ENCODE data around the gene RABGAP1L.
"Not testable (repeated sequence)": the region's sequence is repeated elsewhere in the genome, so short reads cannot be mapped to it uniquely, and the experiment has no call there.

The RABGAP1L gene

GRCh38 chr1:174465855-174466254, 306.5 kb downstream of the RABGAP1L start:
- H3K9ac ChIP-seq (ENCODE audit: insufficient read length) = no peak overlapping the region
- no peaks in the 10 kb centered on the region for H3K36me3 ChIP-seq (ENCODE audit: insufficient read depth, low read length)
- no peak overlapping the region for H3K27ac ChIP-seq
- no peak overlapping the region for H3K4me3 ChIP-seq
- H3K9me3 ChIP-seq (ENCODE audit: low read depth, low read length) = no peaks in the 10 kb centered on the region
- no peak for DNase-seq (ENCODE audit: low read depth, low spot score)
- TF ChIP-seq FOXP2 (optimal IDR thresholded peaks at IDR 0.05; ENCODE audit: control extremely low read depth, extremely low read length, insufficient read depth) (no peak), POLR2AphosphoS5 (IDR thresholded peaks at IDR 0.05; ENCODE audit: borderline replicate concordance, low read depth, low read length) (no peak), EZH2 (IDR thresholded peaks at IDR 0.05) (no peak)

- H3K9ac ChIP-seq (ENCODE audit: insufficient read length) = no peak overlapping the region
- no peaks in the 10 kb centered on the region for H3K9me3 ChIP-seq (ENCODE audit: low read depth, low read length)
- TF ChIP-seq EZH2 (IDR thresholded peaks at IDR 0.05) (no peak), POLR2AphosphoS5 (IDR thresholded peaks at IDR 0.05; ENCODE audit: borderline replicate concordance, low read depth, low read length) (no peak), FOXP2 (optimal IDR thresholded peaks at IDR 0.05; ENCODE audit: control extremely low read depth, extremely low read length, insufficient read depth) (no peak)
These were observed 307.3 kb downstream of the RABGAP1L start for GRCh38 chr1:174466607-174467006.

GRCh38 chr1:174469052-174469451, 309.7 kb downstream of the RABGAP1L start:
- Histone ChIP-seq H3K27ac (no peak overlapping the region), H3K9me3 (ENCODE audit: low read depth, low read length) (no peaks in the 10 kb centered on the region), H3K36me3 (ENCODE audit: insufficient read depth, low read length) (no peaks in the 10 kb centered on the region), H3K4me3 (no peak overlapping the region), H3K9ac (ENCODE audit: insufficient read length) (no peak overlapping the region)
- DNase-seq (ENCODE audit: low read depth, low spot score) = no peak
- TF ChIP-seq EZH2 (IDR thresholded peaks at IDR 0.05) = no peak
- no peak for TF ChIP-seq POLR2AphosphoS5 (IDR thresholded peaks at IDR 0.05; ENCODE audit: borderline replicate concordance, low read depth, low read length)
- no peak for TF ChIP-seq FOXP2 (optimal IDR thresholded peaks at IDR 0.05; ENCODE audit: control extremely low read depth, extremely low read length, insufficient read depth)

More at GRCh38 chr1:174466607-174467006, 307.3 kb downstream of the RABGAP1L start:
- H3K27ac ChIP-seq = no peak overlapping the region
- H3K4me3 ChIP-seq = no peak overlapping the region
- DNase-seq (ENCODE audit: low read depth, low spot score) = no peak
- no peaks in the 10 kb centered on the region for H3K36me3 ChIP-seq (ENCODE audit: insufficient read depth, low read length)

- TF ChIP-seq POLR2AphosphoS5 (IDR thresholded peaks at IDR 0.05; ENCODE audit: borderline replicate concordance, low read depth, low read length) (no peak), EZH2 (IDR thresholded peaks at IDR 0.05) (no peak), FOXP2 (optimal IDR thresholded peaks at IDR 0.05; ENCODE audit: control extremely low read depth, extremely low read length, insufficient read depth) (no peak)
- no peak for DNase-seq (ENCODE audit: low read depth, low spot score)
- H3K9ac ChIP-seq (ENCODE audit: insufficient read length) = no peak overlapping the region
These were observed 310.4 kb downstream of the RABGAP1L start for GRCh38 chr1:174469687-174470086.

GRCh38 chr1:174479281-174479680, 320.0 kb downstream of the RABGAP1L start:
- no peaks in the 10 kb centered on the region for H3K36me3 ChIP-seq (ENCODE audit: insufficient read depth, low read length)
- no peaks in the 10 kb centered on the region for H3K9me3 ChIP-seq (ENCODE audit: low read depth, low read length)
- DNase-seq (ENCODE audit: low read depth, low spot score) = no peak
- H3K27ac ChIP-seq = no peak overlapping the region
- no peak overlapping the region for H3K4me3 ChIP-seq
- H3K9ac ChIP-seq (ENCODE audit: insufficient read length) = no peak overlapping the region
- TF ChIP-seq POLR2AphosphoS5 (IDR thresholded peaks at IDR 0.05; ENCODE audit: borderline replicate concordance, low read depth, low read length) = no peak

More at GRCh38 chr1:174469687-174470086, 310.4 kb downstream of the RABGAP1L start:
- Histone ChIP-seq H3K27ac (no peak overlapping the region), H3K36me3 (ENCODE audit: insufficient read depth, low read length) (no peaks in the 10 kb centered on the region), H3K9me3 (ENCODE audit: low read depth, low read length) (no peaks in the 10 kb centered on the region), H3K4me3 (no peak overlapping the region)

DNA sequence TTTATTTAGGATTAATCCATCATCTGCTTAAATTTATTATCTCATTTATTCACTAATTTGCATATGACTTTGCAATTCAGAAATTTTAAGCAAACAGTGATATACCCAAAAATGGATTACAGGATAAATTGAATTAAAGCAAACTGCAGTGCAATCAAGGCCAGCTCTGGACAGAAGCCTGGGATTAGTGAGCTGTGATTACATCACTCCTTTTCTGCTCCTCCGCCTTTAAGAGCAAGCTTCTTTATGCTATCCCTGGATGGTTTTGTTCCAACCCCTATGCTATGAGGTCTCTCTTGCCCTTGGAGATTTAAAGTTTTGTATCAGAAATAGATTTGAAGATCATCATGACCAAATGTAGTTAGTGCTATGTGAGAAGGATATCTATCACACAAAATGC, 321.0 kb downstream of the RABGAP1L start:
- no peak for TF ChIP-seq FOXP2 (optimal IDR thresholded peaks at IDR 0.05; ENCODE audit: control extremely low read depth, extremely low read length, insufficient read depth)
- no peak for TF ChIP-seq EZH2 (IDR thresholded peaks at IDR 0.05)
- no peak for TF ChIP-seq POLR2AphosphoS5 (IDR thresholded peaks at IDR 0.05; ENCODE audit: borderline replicate concordance, low read depth, low read length)
- DNase-seq (ENCODE audit: low read depth, low spot score) = no peak
- Histone ChIP-seq H3K9me3 (ENCODE audit: low read depth, low read length) (no peaks in the 10 kb centered on the region), H3K4me3 (no peak overlapping the region), H3K9ac (ENCODE audit: insufficient read length) (no peak overlapping the region), H3K27ac (no peak overlapping the region), H3K36me3 (ENCODE audit: insufficient read depth, low read length) (no peaks in the 10 kb centered on the region)

- no peaks in the 10 kb centered on the region for H3K36me3 ChIP-seq (ENCODE audit: insufficient read depth, low read length)
- TF ChIP-seq EZH2 (IDR thresholded peaks at IDR 0.05) = no peak
- no peak for TF ChIP-seq FOXP2 (optimal IDR thresholded peaks at IDR 0.05; ENCODE audit: control extremely low read depth, extremely low read length, insufficient read depth)
- TF ChIP-seq POLR2AphosphoS5 (IDR thresholded peaks at IDR 0.05; ENCODE audit: borderline replicate concordance, low read depth, low read length) = no peak
- no peak overlapping the region for H3K9ac ChIP-seq (ENCODE audit: insufficient read length)
- H3K27ac ChIP-seq = no peak overlapping the region
- DNase-seq (ENCODE audit: low read depth, low spot score) = no peak
- H3K9me3 ChIP-seq (ENCODE audit: low read depth, low read length) = no peaks in the 10 kb centered on the region
- no peak overlapping the region for H3K4me3 ChIP-seq
These were observed 332.3 kb downstream of the RABGAP1L start for GRCh38 chr1:174491606-174492005.

- Histone ChIP-seq H3K9ac (ENCODE audit: insufficient read length) (no peak overlapping the region), H3K36me3 (ENCODE audit: insufficient read depth, low read length) (no peaks in the 10 kb centered on the region), H3K27ac (no peak overlapping the region), H3K4me3 (no peak overlapping the region), H3K9me3 (ENCODE audit: low read depth, low read length) (no peaks in the 10 kb centered on the region)
- peak; percentile 22 for DNase-seq (ENCODE audit: low read depth, low spot score)
- no peak for TF ChIP-seq EZH2 (IDR thresholded peaks at IDR 0.05)
- TF ChIP-seq FOXP2 (optimal IDR thresholded peaks at IDR 0.05; ENCODE audit: control extremely low read depth, extremely low read length, insufficient read depth) = no peak
- no peak for TF ChIP-seq POLR2AphosphoS5 (IDR thresholded peaks at IDR 0.05; ENCODE audit: borderline replicate concordance, low read depth, low read length)
These were observed 338.2 kb downstream of the RABGAP1L start for GRCh38 chr1:174497478-174497877.

- H3K27ac ChIP-seq = not testable (repeated sequence)
These were observed 357.4 kb downstream of the RABGAP1L start for GRCh38 chr1:174516755-174517154.

More at GRCh38 chr1:174516755-174517154, 357.4 kb downstream of the RABGAP1L start:
- H3K36me3 ChIP-seq (ENCODE audit: insufficient read depth, low read length); H3K9me3 ChIP-seq (ENCODE audit: low read depth, low read length); H3K4me3 ChIP-seq; H3K9ac ChIP-seq (ENCODE audit: insufficient read length); DNase-seq (ENCODE audit: low read depth, low spot score): not testable (repeated sequence)
